HG03060 (cell line): ENCODE measurements around the gene DOCK1.

ENCODE experiments used
- ATAC-seq: cut with Tn5 transposase; IDR thresholded peaks from one replicate; pipeline ENCODE4 v1.9.1; 2021; ENCODE audit warnings: low read depth, moderate number of reproducible peaks; ENCODE audit not compliant: unreplicated experiment

Gene DOCK1

DNA sequence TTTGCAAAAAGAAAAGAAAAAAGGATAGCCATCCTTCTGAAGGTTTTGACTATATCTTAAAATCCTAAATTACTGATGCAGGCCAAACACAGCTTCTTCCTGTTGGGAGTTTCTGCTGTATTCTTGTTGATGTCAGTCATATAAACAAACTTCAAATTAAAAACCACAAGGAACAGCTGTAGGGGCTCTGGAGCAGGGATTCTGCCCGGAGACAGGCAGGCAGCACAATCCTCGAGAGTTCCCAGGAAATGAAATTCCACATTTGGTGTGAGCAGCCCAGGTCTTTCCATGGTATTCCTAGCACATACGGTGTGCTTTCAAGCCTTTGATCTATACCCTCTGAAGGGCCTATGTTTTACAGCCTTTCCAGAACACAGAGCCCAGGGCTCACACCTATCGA is 248.0 kb downstream of the DOCK1 start:
- ATAC-seq, result no peak

DNA sequence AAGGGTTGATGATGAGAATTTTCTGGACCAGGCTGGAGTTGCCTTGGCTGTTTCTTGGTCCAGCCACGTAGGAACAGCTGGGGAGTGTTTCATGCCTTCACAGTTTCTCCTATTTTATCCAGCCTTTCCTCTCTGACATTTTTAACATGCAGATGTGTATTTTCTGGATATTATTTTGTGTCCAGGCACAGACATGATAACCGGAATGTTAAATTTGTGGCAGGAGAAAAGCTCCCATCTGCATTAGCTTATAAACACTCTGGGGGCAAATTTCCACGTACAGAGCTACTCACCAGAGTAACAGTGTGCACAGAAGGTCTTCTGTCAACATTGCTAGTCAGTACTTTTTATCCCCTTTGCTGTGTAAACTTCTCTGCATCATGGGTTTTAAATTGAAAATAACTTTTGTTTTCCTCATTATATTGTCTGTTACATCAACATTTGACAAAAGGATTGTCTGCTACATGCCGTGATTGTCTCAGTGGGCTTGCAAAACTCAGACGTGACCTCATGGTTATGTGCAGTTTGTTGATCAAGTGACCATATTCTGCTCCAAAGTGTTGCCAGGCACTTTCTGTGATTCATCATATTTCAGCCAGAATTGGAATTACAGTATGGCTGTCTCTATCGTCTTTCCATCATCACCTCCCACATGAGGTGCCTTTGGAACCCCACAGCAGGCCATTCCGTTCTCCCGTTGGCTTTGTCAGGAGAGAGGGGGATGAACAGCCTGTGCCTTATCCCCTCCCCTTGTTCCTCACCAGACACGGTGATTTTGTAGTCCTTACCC is 249.8 kb downstream of the DOCK1 start:
- no peak for ATAC-seq

- no peak for ATAC-seq
Observed at GRCh38 chr10:127157089-127157488, 251.9 kb downstream of the DOCK1 start.

- ATAC-seq, result no peak
Observed at GRCh38 chr10:127157506-127158200, 252.4 kb downstream of the DOCK1 start.

DNA sequence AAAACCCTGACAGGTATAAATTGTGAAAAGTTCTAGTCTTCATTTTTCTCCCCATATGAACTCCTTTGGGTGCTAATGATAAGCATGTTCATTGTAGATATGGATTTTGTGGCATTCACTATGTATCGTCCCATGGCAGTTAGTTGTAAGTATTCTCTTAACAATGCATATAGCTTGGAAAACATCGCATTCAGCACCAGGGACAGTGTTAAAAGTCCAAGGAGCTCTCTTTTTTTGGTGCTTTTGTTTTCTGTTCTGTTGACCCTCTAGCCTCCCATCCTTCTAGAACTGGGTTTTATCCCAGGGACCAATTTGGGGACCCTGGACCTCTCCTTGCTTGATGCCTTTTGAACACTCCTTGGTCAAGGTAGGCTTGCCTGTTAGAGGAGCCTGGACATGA is 253.4 kb downstream of the DOCK1 start:
- no peak for ATAC-seq

GRCh38 chr10:127159648-127160245 is 254.5 kb downstream of the DOCK1 start:
- no peak for ATAC-seq

DNA sequence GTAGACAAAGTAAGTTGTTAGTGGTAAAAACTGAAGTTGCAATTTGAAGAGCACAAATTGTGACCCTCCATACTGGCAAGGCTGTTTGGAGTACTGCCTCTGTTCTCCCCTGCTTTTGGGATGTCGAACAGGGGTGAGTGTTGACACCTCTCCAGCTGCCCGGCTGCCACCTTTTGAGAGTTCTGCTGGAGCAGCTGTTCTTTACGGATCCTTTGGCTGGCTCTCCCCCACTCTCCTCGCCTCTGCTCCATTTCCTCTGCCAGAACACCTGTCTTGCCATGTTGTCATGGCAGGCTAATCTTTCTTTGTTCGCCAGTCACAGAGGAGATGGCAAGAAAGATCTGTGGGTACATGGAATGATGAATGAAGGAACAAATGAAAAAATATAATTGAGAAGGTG is 256.3 kb downstream of the DOCK1 start:
- ATAC-seq, result no peak

- no peak for ATAC-seq
Observed at GRCh38 chr10:127162841-127163240, 257.6 kb downstream of the DOCK1 start.

- no peak for ATAC-seq
Observed at GRCh38 chr10:127168261-127168660, 263.0 kb downstream of the DOCK1 start.

GRCh38 chr10:127174866-127175265 is 269.6 kb downstream of the DOCK1 start:
- ATAC-seq, result no peak

GRCh38 chr10:127175357-127176110 is 270.3 kb downstream of the DOCK1 start:
- ATAC-seq, result no peak

GRCh38 chr10:127176649-127177048 is 271.4 kb downstream of the DOCK1 start:
- ATAC-seq, result no peak

DNA sequence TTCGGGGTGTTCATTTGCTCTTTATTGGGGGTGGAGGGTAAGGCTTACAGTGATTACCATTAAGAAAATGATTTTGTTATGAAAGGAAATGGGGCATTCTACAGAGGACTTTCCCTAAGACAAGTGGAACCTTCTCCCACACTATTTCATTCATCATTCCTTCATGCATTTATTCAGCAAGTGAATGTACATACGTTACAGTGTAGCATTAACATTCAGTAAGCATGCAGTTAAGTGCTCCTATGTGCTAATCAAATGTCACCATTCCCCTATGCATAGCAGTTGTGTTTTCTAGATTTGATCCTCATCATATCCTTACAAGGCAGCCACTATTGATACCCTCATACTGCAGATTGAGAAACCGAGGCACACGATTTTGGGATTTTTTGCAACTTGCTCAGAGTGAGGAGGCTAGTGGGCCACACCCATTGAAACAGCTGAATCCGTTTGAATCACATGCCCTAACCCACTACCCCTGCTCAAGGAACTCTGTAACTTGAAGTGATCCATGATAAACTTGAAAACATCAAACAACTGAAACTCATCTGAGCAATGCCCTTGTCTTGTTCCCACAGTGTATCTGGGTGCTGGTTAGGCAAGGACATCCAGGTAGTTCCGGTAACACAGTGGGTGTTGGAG is 274.5 kb downstream of the DOCK1 start:
- ATAC-seq, result no peak

GRCh38 chr10:127182161-127182560 is 276.9 kb downstream of the DOCK1 start:
- no peak for ATAC-seq

GRCh38 chr10:127184582-127184981 is 279.4 kb downstream of the DOCK1 start:
- ATAC-seq, result no peak

- ATAC-seq, result no peak
Observed at GRCh38 chr10:127186813-127187212, 281.6 kb downstream of the DOCK1 start.

GRCh38 chr10:127189226-127189625 is 284.0 kb downstream of the DOCK1 start:
- no peak for ATAC-seq

GRCh38 chr10:127190427-127190826 is 285.2 kb downstream of the DOCK1 start:
- no peak for ATAC-seq

DNA sequence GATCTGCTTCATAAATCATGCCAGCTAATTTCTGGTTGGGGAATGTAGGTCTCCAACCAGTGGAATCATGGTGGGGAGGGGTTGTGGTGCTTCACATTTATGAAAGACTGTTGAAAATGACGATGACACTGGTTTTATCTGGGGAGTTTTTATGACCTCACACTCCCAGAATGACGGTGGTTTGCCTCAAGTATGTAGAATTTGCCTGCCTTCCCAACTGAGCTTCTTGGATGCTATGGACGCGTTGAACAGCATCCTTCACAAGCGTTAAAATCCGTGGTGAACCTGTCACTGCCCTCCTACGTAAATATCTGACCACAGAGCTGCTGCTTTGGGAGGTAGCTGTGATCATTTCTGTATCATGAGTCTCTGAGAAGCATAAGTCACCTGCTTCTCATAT is 287.9 kb downstream of the DOCK1 start:
- no peak for ATAC-seq

GRCh38 chr10:127194111-127194510 is 288.9 kb downstream of the DOCK1 start:
- ATAC-seq, result no peak
